ENCODE measurements around the gene MAP3K5.
A peak's percentile ranks its signal among the peaks of the same experiment; 100 is the strongest.

Gene MAP3K5

GRCh38 chr6:136533487-136533886 is 258.8 kb downstream of the MAP3K5 start:
- DNase-seq, result no peak

GRCh38 chr6:136532030-136532429 is 260.2 kb downstream of the MAP3K5 start:
- DNase-seq, result no peak

- DNase-seq, result no peak
Measured at GRCh38 chr6:136529710-136530109, 262.6 kb downstream of the MAP3K5 start.

DNA sequence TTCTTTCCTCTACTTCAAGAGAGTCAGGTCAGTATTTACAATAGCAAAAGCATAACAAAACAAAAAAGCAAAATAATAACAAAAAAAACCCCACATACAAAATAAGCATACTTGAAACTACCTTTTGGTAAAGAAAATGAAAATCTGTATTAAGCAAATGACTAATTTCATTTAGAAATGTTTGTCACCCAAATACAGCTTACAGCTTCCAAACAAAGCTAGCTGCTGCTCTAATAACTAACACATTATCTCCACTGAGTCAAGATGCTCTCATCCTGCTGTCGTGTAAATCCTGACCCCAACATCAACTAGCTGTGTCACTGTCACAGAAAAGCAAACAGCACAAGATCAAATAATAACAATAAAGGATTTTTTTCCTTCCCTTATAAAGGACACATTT is 263.8 kb downstream of the MAP3K5 start:
- DNase-seq, result no peak

DNA sequence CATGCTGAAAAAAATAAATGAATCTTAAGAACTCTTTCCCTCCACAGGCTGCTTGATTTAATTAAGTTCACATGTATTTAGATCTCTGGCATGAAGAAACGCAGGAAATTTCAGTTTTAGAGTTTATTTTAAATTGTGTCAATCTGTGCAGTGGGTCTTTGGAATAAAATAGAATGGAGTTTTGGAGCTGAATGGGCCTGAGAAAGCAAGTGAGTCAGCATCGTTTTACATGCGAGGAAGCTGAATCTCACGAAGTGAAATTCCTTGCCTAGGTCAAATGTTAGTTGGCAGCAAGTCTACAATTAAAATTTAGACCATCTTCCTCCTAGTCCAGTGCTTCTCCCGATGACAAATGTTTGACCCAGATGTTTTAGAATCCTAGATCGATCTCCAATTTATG is 264.4 kb downstream of the MAP3K5 start:
- DNase-seq, result no peak

DNA sequence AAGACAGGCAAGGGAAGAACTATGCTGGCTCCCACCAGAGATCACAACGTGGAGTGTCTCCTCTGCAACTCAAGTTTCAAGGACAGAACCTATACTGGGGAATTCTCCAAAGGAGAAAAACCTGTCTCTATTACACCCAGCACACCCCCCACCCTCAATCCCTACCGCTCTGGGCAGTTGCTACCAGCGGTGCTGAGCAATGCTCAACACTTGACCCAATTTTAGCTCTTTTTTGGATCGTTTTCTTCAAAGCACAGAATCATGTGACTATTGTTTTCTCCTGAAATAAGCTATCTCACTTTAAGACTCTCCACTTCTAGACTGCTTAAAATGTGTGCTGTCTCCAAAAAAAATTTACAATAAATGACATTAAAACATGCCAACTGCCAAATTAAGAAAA is 265.3 kb downstream of the MAP3K5 start:
- DNase-seq, result no peak

DNA sequence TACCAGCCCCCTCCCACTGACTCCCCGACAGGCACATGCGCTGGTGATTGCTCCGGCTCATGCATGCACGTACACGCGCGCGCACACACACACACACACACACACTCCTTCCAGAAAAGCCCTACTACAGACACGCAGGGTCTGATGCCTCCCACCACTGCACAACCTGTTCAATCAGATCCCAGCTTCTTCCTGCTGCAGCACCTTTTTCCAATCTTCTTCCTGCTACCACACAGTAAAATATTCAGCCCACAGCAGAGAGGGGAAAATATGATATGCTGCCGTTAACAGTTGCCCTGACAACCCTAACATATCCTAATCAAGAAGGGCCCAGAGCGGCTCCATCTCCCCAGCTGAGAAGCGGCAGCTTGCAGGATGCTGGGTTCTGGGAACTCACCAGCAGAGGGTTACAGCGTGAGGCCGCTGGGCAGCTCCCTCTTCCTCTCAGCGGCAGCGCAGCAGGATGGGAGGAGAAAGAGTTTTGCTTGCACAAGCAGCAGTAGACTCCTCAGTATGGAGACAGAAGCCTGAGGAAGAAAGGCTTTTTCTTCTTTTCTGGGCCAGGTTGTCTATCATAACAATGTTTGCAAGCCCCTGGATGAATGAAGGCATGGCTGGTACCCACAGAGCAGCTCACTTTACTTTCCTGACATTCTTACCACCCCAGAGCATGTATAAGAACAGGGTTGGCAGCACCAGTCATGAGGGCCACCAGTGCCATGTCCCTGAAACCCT is 265.9 kb downstream of the MAP3K5 start:
- DNase-seq, result peak; percentile 63

- DNase-seq, result no peak
Measured at GRCh38 chr6:136525586-136526195, 266.6 kb downstream of the MAP3K5 start.

- no peak for DNase-seq
Measured at GRCh38 chr6:136524936-136525413, 267.3 kb downstream of the MAP3K5 start.

- DNase-seq, result no peak
Measured at GRCh38 chr6:136524339-136524935, 267.8 kb downstream of the MAP3K5 start.

DNA sequence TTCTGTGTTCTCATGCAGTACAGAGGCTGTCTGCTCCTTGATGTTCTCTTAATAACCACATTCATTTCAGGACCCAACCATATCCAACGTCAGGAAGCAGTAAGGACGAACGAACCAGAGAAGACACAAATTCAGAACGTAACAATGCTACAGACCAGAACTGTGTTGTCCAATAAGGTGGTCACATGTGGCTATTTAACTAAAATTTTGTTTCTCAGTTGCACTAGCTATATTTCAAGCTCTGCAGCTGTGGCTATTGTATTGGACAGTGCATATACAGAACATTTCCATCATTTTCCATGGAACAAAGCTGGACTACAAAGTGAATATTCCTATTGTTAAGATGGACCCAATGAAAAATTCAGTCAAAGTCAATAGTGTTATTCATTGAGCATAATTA is 269.1 kb downstream of the MAP3K5 start:
- no peak for DNase-seq

DNA sequence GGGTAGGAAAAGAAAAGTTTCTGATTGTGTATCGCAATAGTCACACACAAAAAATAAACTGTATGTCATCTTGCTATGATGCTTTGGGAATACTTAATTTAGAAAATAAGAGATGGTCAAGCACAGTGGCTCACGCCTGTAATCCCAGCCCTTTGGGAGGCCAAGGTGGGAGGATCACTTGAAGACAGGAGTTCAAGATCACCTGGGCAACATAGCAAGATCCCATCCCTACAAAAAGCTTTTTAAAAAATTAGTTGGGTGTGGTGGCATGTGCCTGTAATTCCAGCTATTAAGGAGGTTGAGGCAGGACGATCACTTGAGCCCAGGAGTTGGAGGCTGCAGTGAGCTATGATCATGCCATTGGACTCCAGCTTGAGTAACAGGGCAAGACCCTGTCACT is 269.6 kb downstream of the MAP3K5 start:
- DNase-seq, result no peak

DNA sequence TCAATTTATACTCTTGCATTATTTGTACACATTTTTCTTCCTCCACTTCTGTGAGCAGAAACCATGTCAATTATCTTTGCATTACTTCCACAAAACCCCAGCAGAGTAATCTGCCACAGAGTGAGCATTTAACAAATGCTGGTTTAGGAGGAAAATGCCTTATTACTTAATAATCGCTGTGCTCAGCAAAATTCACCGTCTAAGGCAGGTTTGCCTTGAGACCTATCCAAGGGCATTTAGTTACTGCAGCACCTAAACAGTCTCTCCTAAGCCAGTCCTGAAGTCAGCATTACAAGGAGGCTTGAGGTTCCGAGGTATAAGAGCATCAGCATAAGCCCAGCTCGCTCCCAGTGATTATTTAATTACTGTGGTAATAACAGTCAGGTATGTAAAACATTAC is 270.4 kb downstream of the MAP3K5 start:
- DNase-seq, result no peak

DNA sequence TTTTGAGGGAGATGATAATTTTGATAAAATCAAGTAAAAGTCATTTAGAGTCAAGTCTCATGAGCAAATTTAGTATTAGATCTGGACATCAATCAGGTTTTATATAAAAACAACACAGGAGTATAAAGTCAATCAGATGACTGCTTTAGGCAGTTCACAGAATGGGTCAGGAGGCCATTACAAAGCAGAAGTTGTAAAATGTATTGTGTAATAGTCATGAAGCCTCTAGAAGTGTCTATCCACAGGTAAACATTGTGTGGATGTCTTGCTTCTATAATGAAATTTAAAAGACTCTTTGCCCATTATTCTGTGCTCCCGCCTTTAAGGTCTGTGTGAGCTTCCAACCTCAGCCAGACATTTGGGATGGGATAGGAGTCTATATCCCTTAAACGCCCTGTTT is 270.9 kb downstream of the MAP3K5 start:
- no peak for DNase-seq

GRCh38 chr6:136520517-136520916 is 271.8 kb downstream of the MAP3K5 start:
- DNase-seq, result no peak

GRCh38 chr6:136517582-136517981 is 274.7 kb downstream of the MAP3K5 start:
- no peak for DNase-seq

GRCh38 chr6:136517002-136517401 is 275.3 kb downstream of the MAP3K5 start:
- DNase-seq, result no peak

DNA sequence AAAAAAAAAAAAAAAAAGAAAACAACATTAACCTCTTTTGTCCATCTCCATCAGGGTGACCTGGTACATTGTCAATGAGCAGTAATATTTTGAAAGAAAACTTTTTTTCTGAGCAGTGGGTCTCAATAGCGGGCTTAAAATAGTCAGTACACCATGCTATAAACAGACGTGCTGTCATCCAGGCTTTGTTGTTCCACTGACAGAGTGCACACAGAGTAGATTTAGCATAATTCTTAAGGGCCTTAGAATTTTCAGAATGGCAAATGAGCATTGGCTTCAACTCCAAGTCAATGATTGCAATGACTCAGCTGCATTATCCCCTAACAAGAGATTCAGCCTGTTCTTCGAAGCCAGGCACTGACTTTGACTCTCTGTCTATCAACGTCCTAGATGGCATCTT is 277.7 kb downstream of the MAP3K5 start:
- DNase-seq, result no peak

- DNase-seq, result no peak
Measured at GRCh38 chr6:136511926-136512325, 280.4 kb downstream of the MAP3K5 start.

GRCh38 chr6:136511397-136511796 is 280.9 kb downstream of the MAP3K5 start:
- DNase-seq, result no peak

DNA sequence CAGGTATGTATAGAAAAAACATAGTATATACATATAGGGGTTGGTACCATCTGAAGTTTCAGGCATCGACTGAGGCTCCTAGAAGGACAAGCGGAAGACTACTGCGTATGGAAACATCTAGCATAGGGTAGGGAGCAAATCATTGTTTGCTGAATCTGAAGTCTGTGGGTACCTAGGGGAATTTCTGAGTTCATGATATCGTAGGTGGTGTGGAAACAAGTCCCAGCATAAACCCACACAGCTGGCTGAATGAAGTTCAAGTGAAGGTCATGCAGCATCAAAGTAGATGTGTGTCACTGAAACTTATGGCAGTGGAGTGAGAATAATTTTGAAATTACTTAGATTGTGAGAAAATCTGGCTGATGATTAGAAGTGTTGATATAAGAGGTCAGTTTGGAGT is 281.5 kb downstream of the MAP3K5 start:
- DNase-seq, result no peak

GRCh38 chr6:136510299-136510698 is 282.0 kb downstream of the MAP3K5 start:
- peak; percentile 58 for DNase-seq

DNA sequence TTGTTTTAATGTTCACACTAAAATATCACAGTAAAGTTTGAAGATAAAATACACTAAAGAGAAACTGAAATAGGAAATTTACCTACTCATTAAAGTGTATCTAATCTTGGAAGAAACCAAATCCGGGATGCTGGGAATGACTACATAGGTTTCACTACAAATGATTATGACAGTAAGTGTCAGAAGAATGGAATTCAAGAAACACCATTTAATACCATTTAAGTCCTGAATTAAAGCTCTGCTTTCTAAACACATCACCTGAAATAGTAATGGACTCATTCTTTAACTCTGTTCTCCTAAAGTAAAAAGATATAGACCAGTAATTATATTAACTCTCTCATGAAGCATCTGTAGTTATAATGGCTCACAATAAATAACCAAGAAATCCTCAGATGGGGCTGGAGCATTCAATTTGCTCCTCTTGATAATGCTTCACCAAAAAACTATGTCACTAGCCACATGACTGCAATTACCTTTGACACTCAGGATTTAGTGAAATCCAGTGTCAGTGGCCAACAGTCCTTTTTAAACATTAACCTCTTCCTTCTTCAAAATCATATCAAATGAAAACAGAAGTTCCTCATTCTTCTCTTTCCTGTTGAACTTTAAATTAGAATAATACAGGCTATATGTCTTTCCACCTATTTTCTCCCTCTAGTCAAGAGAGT is 283.4 kb downstream of the MAP3K5 start:
- no peak for DNase-seq
